ENCODE results near the gene TAPT1. TPM values are rescaled to one million over a fixed set of nuclear protein-coding genes. Genes with fewer than 3 reads are reported as not detected.

TAPT1 gene
- total RNA-seq, 1 donor from 2014 or later: 31.8 TPM

GRCh38 chr4:16224264-16225166 lies 1.8 kb downstream of the TAPT1 start:
- H3K9me3 Mint-ChIP-seq: no peaks in the 10 kb centered on the region
- DNase-seq (ENCODE audit: low spot score): no peak
- H3K4me3 Mint-ChIP-seq: peak overlapping the region; percentile 87
- intact Hi-C loops (cut with micrococcal nuclease): loop anchor here (1.0 to 10.0 kb wide), 9 partner anchors 7 to 1800 kb away; partner anchors contain the start of genes CLRN2, CPEB2, DCAF16 and FAM200B
- H3K27me3 Mint-ChIP-seq (ENCODE audit: insufficient read depth): no peaks in the 10 kb centered on the region
- peaks cover 55% of the 10 kb centered on the region for H3K4me1 Mint-ChIP-seq (ENCODE audit: low read depth)
- H3K36me3 Mint-ChIP-seq (ENCODE audit: low read depth): peaks cover 10% of the 10 kb centered on the region
- peak overlapping the region; percentile 82 for H3K27ac Mint-ChIP-seq

GRCh38 chr4:16222957-16223527 lies 3.2 kb downstream of the TAPT1 start:
- Mint-ChIP-seq H3K27me3 (ENCODE audit: insufficient read depth) (no peaks in the 10 kb centered on the region), H3K27ac (peak overlapping the region; percentile 6), H3K4me3 (peak overlapping the region; percentile 87), H3K9me3 (no peaks in the 10 kb centered on the region), H3K36me3 (ENCODE audit: low read depth) (peaks cover 10% of the 10 kb centered on the region), H3K4me1 (ENCODE audit: low read depth) (peaks cover 59% of the 10 kb centered on the region)
- no peak for DNase-seq (ENCODE audit: low spot score)
- intact Hi-C loops (cut with micrococcal nuclease): loop anchor here (10.0 kb wide), 4 partner anchors 1112 to 1802 kb away; partner anchors contain the start of genes CLRN2, DCAF16, LCORL and NCAPG

GRCh38 chr4:16218950-16219349 lies 7.3 kb downstream of the TAPT1 start:
- intact Hi-C loops (cut with micrococcal nuclease): no loop called here
- Mint-ChIP-seq H3K9me3 (no peaks in the 10 kb centered on the region), H3K36me3 (ENCODE audit: low read depth) (peaks cover 28% of the 10 kb centered on the region), H3K27me3 (ENCODE audit: insufficient read depth) (no peaks in the 10 kb centered on the region), H3K4me1 (ENCODE audit: low read depth) (peaks cover 65% of the 10 kb centered on the region), H3K4me3 (no peak overlapping the region), H3K27ac (no peak overlapping the region)
- DNase-seq (ENCODE audit: low spot score): no peak

GRCh38 chr4:16217300-16218051 lies 8.8 kb downstream of the TAPT1 start:
- Mint-ChIP-seq H3K27ac (peak overlapping the region; percentile 54), H3K4me1 (ENCODE audit: low read depth) (peaks cover 65% of the 10 kb centered on the region), H3K36me3 (ENCODE audit: low read depth) (peaks cover 30% of the 10 kb centered on the region), H3K4me3 (peak overlapping the region; percentile 2), H3K27me3 (ENCODE audit: insufficient read depth) (no peaks in the 10 kb centered on the region), H3K9me3 (no peaks in the 10 kb centered on the region)
- intact Hi-C loops (cut with micrococcal nuclease): loop anchor here (1.0 kb wide), 1 partner anchor 8 kb away; no protein-coding TSS in a partner anchor
- DNase-seq (ENCODE audit: low spot score): no peak

GRCh38 chr4:16213121-16213520 lies 13.2 kb downstream of the TAPT1 start:
- Mint-ChIP-seq H3K4me3 (peak overlapping the region; percentile 27), H3K27me3 (ENCODE audit: insufficient read depth) (no peaks in the 10 kb centered on the region), H3K27ac (no peak overlapping the region), H3K4me1 (ENCODE audit: low read depth) (peaks cover 62% of the 10 kb centered on the region), H3K36me3 (ENCODE audit: low read depth) (peaks cover 36% of the 10 kb centered on the region), H3K9me3 (no peaks in the 10 kb centered on the region)
- DNase-seq (ENCODE audit: low spot score): no peak
- intact Hi-C loops (cut with micrococcal nuclease): no loop called here

- H3K4me1 Mint-ChIP-seq (ENCODE audit: low read depth): peaks cover 62% of the 10 kb centered on the region
- no peak overlapping the region for H3K27ac Mint-ChIP-seq
- no peaks in the 10 kb centered on the region for H3K27me3 Mint-ChIP-seq (ENCODE audit: insufficient read depth)
- no peak for DNase-seq (ENCODE audit: low spot score)
- no peaks in the 10 kb centered on the region for H3K9me3 Mint-ChIP-seq
- H3K4me3 Mint-ChIP-seq: no peak overlapping the region
- intact Hi-C loops (cut with micrococcal nuclease): no loop called here
- H3K36me3 Mint-ChIP-seq (ENCODE audit: low read depth): peaks cover 39% of the 10 kb centered on the region
These were observed 14.0 kb downstream of the TAPT1 start for GRCh38 chr4:16212138-16212782.

GRCh38 chr4:16207409-16207808 lies 18.9 kb downstream of the TAPT1 start:
- intact Hi-C loops (cut with micrococcal nuclease): no loop called here
- no peaks in the 10 kb centered on the region for H3K9me3 Mint-ChIP-seq

GRCh38 chr4:16206848-16207247 lies 19.4 kb downstream of the TAPT1 start:
- intact Hi-C loops (cut with micrococcal nuclease): no loop called here
- Mint-ChIP-seq H3K27me3 (ENCODE audit: insufficient read depth) (no peaks in the 10 kb centered on the region), H3K36me3 (ENCODE audit: low read depth) (peaks cover 27% of the 10 kb centered on the region), H3K27ac (no peak overlapping the region), H3K4me3 (no peak overlapping the region), H3K4me1 (ENCODE audit: low read depth) (peaks cover 45% of the 10 kb centered on the region), H3K9me3 (no peaks in the 10 kb centered on the region)
- no peak for DNase-seq (ENCODE audit: low spot score)

More at GRCh38 chr4:16207409-16207808, 18.9 kb downstream of the TAPT1 start:
- Mint-ChIP-seq H3K27me3 (ENCODE audit: insufficient read depth) (no peaks in the 10 kb centered on the region), H3K27ac (no peak overlapping the region), H3K4me3 (no peak overlapping the region), H3K36me3 (ENCODE audit: low read depth) (peaks cover 29% of the 10 kb centered on the region), H3K4me1 (ENCODE audit: low read depth) (peaks cover 51% of the 10 kb centered on the region)
- DNase-seq (ENCODE audit: low spot score): no peak

GRCh38 chr4:16206301-16206700 lies 20.0 kb downstream of the TAPT1 start:
- Mint-ChIP-seq H3K27ac (no peak overlapping the region), H3K4me1 (ENCODE audit: low read depth) (peaks cover 44% of the 10 kb centered on the region), H3K27me3 (ENCODE audit: insufficient read depth) (no peaks in the 10 kb centered on the region), H3K4me3 (no peak overlapping the region), H3K36me3 (ENCODE audit: low read depth) (peaks cover 29% of the 10 kb centered on the region), H3K9me3 (no peaks in the 10 kb centered on the region)
- intact Hi-C loops (cut with micrococcal nuclease): no loop called here
- DNase-seq (ENCODE audit: low spot score): no peak

GRCh38 chr4:16205298-16206164 lies 20.7 kb downstream of the TAPT1 start:
- H3K36me3 Mint-ChIP-seq (ENCODE audit: low read depth): peaks cover 28% of the 10 kb centered on the region
- intact Hi-C loops (cut with micrococcal nuclease): loop anchor here (2.0 kb wide), 1 partner anchor 59 kb away; no protein-coding TSS in a partner anchor
- no peaks in the 10 kb centered on the region for H3K27me3 Mint-ChIP-seq (ENCODE audit: insufficient read depth)
- H3K27ac Mint-ChIP-seq: peak overlapping the region; percentile 16
- H3K9me3 Mint-ChIP-seq: no peaks in the 10 kb centered on the region
- peaks cover 44% of the 10 kb centered on the region for H3K4me1 Mint-ChIP-seq (ENCODE audit: low read depth)
- DNase-seq (ENCODE audit: low spot score): no peak
- H3K4me3 Mint-ChIP-seq: no peak overlapping the region

- intact Hi-C loops (cut with micrococcal nuclease): loop anchor here (2.0 kb wide), 1 partner anchor 60 kb away; no protein-coding TSS in a partner anchor
- DNase-seq (ENCODE audit: low spot score): no peak
- no peaks in the 10 kb centered on the region for H3K27me3 Mint-ChIP-seq (ENCODE audit: insufficient read depth)
- H3K36me3 Mint-ChIP-seq (ENCODE audit: low read depth): peaks cover 22% of the 10 kb centered on the region
- H3K27ac Mint-ChIP-seq: no peak overlapping the region
- H3K4me1 Mint-ChIP-seq (ENCODE audit: low read depth): peaks cover 44% of the 10 kb centered on the region
- no peak overlapping the region for H3K4me3 Mint-ChIP-seq
- H3K9me3 Mint-ChIP-seq: no peaks in the 10 kb centered on the region
These were observed 21.8 kb downstream of the TAPT1 start for GRCh38 chr4:16204505-16204904.

Measured in activated T-helper 1 cell treated with anti-CD3 and anti-CD28 coated beads, Interleukin-12 subunit alpha, Interleukin-12 subunit beta, Interleukin-2, Interleukin-4 antibody, amounts not matched to agents 30 ng/mL and 10 ng/mL and 1 ng/mL, durations not matched to agents 14 hours and 24 hours and 36 hours (primary cell).